Stimulated activated CD8-positive, alpha-beta memory T cell treated with anti-CD3 and anti-CD28 coated beads, Interleukin-15, amount 100 ng/mL, for 24 hours (primary cell): ENCODE results near the gene FBXL20.

Source experiments
- DNase-seq: peaks from one replicate; pipeline ENCODE4 v3.0.0-alpha.2; 2020; ENCODE audit warnings: low read depth

The FBXL20 gene

DNA sequence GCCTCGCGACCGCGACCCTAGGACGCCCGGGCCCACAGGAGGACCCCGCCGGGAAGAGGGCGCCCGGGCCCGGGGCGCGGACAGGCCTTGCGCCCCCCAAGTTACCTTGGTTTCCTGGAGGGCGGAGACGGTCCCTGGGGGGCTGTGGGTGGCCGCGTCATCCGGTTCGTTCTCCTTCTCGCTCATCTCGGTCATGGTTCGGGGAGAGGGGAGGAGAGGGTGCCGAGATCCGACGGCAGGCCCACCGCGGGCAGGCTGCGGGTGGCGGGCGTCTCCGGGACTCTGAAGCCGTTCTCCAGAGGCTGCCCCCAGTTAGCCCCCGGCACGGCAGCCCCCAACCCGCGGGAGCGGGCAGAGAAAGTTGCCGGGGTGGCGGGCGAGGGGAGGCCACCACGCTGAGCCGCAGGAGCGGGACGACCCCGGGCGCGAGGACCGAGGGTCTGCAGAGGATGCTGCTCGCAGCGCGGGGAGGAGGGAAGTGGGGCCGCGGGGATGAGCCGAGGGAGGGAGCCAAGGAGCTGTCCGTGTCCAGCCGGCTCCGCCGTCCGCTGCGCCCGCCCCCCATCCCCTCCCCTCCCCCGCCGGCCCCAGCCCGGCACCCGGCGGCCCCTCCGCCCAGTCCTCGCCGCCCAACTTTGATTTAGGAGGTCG lies 176.0 kb downstream of the FBXL20 start, which contains the start of gene STAC2:
Gene STAC2, minus strand, starts transcription at position 638 of the 651 bp plus-strand sequence. Its CDS starts 443 bp downstream, at position 195.
- DNase-seq, result no peak

DNA sequence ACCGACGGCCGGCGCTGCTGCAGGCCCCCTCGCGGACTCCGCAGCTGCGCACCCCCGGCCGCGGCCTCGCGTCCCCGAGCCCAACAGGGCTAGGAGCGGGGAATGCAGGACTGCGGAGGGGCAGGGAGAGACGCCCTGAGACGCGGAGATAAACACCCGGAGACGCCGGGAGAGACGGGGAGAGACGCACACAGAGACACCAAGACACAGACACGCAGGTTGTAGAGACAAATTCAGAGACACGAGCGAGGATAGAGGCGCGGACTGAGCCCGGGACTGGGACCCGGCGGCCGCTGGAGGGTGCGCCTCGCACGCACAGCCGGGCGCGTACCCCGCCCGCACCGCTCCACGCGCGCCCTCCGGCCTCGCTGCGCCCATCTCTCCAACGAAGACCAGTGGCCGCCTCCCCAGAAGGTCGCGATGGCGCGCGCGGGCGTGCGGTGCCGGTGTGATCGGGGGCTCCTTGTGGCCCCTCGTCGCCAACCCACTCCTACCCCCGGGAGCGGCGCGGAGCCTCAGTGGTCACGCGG lies 176.6 kb downstream of the FBXL20 start:
- DNase-seq, result no peak

DNA sequence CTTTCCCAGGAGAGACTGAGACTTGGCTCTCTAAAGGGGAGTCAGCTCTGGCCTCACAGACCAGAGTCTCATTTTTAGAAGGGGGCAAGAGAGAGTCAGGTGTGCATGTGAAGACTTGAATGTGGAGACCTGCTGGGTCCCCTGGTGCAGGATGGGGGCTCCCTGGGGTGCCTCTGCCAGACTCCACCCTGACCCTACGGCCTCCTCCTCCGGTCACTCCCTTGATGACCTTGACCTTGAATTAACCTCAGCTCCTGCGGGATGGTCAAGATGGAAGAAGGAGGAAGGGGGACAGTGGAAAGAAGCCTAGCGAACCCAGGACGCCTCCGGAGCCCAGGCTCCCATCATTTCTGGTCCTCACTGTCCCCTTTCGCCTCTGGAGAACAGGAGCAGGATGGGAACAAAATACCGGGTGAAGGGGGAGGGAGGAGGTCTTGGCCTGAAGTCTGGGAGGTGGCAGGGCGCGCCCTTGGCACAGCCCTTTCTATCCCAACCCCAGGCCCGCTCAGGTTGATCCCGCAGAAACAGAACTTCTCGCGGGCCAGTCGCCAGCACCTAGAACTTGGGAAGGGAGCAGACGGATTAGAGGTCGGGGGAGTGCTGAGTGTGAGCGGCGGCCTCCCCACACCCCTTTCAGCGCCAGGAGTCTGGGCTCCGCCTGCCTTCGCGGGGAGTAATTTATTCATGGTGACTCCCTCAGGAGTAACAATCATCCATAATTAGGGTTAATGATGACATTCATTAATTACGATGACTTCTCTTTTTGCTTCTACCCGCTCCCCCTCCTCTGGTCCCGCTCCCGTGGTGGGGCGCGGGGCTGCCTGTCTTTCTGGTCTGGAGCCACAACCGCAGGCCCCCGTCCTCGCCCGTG lies 177.3 kb downstream of the FBXL20 start:
- no peak for DNase-seq

DNA sequence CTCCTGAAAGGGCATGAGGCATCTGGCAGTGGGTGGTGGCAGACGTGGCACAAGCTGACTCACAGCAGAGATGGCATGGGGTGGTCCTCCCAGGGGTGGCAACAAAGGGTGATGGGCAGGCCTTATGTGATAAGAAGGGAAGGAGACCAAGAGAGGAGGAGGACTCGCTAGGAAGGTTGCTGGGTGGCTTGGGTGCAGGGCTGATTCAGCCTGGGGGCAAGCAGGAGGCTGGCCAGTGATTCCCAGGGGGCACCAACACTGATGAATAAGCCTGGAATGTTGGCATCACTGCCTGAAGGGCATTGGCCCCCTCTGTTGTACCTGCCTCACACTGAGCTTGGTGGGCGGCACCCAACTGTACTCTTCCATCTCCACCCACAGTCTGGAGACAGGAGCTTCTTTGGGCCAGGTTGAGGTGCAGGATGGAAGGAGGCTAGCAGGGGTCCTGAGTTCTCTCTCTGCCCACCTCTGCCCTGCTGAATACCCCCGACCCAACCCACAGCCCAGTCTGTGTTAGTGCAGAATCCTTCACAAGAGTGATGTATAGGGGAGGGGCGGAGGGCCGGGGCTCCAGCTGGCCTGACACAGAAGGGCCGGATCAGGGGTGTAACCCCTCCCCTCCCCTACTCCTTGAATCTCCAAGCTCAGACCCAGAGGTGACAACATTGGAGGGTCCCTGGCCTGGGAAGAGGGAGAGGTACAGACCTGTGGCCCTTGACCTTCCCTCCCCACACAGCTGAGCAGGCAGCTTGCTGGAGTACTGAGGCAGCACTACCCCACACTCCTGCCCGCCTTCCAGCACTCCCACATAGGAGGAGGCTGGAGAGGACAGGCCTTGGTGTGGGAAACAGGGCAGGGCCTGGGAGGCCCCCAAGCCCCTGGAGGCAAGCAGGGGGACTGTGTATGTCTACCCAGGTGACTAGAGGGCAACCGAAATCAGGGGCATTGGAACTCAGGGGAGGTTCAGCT lies 178.3 kb downstream of the FBXL20 start:
- DNase-seq, result no peak

DNA sequence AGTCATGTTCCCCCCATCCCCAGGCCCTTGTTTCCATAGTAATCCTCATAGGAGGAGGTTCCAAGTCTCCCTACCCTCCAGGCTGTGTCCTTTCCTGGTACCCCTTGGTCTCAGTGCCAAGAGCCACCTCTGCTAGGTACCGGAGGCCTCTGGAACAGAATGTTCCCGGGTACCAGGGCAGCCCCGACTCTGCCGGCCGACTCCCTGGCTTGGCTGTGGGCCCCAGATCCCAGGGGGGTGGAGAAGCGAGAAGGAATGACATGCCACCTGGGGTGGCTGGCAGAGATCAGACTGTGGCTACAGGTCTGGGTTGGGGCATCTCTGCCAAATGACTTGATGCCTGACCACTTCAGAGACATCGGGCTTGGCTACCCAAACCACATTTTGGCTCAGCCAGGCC lies 179.3 kb downstream of the FBXL20 start:
- no peak for DNase-seq

DNA sequence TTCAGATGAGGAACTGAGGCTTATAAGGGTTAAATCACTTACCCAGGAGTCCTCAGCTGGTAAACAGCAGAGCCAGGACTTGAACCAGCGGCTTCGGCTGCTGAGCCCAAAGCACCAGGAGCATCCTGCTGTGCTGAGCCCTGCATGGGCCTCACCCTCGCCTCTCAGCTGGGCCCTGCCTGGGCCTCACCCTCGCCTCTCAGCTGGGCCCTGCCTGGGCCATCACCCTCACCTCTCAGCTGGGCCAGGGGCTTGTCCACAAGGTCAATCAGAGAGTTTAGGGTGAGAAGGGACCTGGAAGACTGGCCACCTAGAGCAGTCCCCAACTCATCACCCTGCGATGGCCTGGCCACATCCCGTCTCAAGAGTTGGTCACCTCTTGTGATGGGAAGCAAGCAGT lies 179.9 kb downstream of the FBXL20 start:
- no peak for DNase-seq

DNA sequence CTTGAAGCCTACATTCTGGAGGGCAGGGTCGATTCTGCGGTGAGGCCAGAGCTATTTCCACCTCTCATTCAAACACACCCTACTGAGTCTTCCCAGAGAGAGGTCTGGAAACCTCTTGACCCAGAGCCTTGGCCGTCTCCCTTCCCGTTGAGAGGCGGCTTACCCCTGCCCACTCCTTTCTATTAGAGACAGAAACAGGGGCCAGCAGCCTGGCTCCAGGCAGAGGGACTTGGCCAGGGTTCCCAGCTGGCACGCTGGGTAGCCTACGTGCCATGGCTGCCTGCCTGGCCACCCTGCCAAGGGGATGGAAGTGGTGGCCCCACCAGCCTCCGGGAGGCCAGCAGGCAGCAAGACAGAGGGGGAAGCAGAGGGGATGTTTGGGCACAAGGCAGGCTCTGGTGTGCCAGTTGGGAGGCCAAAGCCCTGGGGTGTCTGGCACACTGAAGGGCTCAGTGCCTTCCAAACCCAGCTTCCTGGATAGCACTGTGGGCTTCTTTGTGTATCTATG lies 181.7 kb downstream of the FBXL20 start:
- no peak for DNase-seq

DNA sequence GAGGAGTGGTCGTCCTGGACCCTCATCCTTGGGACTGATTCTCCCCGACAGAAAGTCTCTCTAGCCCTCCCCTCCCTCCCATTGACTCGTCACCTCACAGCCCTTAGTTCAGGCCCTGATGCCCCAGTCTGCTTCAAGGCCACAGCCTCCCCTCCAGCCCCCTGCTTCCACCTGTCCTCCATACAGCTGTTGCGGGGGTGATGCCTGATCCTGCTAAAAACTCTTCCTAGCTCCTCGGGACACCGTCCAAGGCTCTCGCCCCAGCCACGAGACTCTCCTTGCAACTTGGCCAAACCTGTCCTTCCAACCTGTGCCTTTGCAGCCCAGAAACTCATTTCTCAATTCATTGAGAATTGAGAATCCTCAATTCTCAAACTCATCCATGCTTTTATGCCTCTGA lies 182.5 kb downstream of the FBXL20 start:
- DNase-seq, result no peak

DNA sequence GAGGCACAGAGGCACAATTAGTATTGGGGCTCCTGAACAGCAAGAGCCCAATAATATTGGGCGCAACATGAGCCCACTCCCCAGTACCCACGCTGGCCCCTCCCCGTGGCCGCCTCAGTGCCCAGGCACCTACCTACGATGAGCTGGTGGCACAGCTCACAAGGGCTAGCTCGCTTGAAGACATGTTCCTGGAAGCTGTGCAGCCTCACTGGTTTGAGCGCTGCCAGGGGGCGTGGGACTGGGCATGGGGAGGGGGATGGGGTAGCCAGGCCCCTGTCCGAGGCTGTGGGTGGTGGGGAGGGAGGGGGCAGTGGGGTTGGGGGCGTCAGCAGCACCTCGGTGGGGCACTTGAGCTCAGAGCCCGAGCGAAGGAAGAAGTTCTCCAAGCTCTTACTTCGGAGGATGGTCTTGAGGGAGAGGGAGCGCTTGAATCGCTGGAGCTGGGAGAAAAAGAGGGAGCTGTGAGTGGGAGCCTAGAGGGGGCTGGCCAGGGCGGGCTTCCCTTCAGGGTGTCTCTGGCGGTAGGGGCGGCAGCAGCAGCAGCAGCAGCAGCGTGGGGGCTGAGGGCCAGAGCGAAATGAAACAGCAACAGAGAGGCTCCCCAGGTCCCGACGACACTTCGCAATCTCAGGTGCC lies 183.6 kb downstream of the FBXL20 start:
- DNase-seq, result no peak

DNA sequence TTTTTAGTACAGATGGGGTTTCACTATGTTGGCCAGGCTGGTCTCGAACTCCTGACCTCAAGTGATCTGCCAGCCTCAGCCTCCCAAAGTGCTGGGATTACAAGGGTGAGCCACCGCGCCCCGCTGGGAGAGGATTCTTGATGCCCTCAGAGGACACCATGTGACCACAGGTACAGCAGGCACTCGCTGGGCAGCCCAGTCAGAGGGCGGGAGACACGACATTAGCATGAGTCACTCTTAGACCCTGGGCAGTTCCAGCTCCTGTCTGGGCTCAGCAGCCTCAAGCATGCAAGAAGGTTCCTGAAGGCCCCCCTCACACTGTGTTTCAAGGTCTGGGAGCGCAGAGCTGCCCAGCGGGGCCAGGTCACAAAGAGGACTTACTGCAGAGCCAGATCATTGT lies 187.6 kb downstream of the FBXL20 start:
- no peak for DNase-seq

DNA sequence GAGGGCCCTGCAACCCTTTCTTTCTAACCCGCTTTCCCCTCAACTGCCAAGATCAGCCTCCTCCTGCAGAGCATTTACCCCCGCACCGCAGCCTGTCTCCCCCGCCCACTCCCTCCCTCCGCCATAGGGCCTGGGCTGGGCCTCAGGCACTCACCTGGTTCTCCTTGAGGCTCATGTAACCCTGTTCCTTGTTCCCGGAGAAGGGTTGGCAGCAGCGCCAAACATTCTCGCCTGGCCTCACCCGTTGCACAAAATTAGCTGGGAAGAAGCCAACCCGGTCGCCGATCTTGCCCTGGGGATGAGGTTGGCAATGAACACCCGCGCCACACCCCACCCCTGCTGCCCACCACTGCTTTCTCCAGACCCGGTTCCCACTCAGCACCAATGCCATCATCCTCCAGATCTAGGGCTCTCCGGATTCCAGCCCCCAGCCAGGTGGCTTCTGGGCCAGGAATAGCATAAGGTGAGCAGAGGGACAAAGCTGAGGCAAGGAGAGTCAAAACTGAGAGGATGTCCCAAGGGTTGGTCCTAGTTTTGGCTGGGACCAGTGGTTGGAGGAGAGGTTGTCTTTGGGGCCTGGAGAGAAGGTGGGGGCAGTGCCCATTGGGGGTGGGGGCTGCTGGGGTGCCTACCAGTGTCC lies 188.5 kb downstream of the FBXL20 start:
- no peak for DNase-seq

DNA sequence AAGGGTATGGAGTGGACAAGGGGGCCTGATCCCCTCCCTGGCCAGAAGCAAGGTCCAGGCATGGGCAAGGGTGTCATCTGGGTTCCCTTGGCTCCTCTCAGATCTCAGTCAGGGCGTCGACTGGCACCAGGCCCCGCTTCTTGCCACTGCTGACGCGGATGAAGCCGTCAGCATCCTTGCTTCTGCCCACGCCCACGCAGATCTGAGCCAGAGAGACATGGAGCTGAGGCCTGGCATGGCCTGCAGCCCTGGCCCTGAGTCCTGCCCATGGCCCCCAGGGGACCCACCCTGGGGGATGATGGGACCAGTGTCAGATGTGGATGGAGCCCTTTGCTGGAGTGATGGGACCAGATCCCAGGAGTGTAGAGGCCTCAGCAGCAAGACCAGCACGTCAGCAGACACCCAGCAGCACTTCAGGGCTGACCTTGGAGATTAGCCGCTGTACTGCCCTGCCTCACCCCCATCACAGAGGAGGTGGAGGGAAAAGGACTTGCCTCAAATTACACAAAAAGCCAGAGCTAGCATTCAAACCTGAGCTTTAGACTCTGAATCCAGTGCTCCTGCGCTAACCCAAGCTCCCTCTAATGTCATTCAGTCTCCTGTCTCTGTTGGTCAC lies 189.1 kb downstream of the FBXL20 start:
- no peak for DNase-seq

DNA sequence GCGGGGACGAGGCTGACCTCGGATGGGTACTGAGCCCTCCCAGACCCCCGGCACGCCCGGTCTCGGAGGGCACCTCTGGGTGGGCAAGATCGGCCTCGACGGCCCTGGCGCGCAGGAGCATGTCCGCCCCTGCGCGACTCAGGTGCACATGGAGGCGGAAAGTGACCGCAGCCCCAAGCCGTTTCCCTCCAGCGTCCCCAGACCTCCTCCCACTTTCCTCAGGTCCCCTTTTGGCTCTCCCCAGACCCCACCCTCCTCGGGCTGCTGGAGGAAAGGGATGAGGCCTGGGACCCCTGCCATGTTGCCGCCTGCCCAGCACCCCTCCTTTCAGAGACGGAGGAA lies 191.4 kb downstream of the FBXL20 start:
- no peak for DNase-seq

DNA sequence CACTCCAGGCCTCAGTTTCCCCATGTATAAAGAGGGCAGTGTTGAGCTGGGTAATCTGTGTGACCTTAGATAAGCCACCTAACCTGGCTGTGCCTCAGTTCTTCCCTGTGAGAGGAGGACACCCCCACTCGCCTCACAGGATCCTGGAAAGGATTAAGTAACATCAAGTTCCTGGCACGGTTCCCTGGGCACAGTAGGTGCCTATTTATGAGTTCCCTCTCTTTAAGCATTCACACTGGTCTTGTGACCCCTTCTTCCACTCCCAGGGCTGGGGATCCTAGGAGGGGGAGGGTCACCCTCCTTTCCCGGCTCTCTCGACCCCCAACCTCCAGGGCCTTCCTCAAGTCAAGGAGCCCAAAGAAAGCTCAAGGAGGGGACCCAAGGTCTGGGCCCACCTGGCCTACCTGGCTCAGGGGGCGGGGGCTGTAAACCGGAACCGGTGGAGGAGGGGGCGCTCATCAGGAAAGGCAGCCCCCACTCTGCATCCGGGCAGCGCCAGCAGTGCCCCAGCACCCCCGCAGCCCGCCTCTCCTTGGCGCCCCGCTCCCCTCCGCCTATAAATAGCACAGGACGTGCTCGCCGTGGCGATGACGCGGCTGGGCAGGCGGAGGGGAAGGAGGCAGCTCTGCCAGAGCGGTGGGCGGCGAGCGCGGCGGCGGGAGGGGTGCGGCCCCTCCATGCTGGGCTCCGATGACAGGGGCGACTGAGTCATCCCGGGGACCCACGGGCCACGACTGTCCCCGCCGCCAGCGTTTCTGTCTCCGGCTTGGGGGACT lies 191.9 kb downstream of the FBXL20 start:
- DNase-seq, result peak; percentile 38

DNA sequence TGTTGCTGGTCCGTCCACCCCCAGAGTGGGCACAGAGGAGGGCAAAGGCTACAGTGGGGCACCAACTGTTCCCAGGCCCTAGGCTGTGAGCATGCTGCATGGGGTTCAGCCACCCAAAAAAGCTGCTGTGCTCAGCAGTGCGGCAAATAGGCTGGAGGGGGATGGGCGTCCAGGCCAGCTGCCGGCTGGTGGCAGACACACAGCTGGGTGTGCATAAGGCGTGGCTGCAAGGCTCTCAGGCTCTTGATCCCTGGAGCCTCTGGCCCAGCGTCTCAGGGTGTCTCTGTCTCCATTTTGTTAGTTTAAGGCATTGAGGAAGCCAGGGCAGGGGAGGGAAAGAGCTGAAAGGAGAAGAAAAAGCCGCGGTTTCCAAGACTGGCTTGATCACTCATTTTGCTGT lies 192.5 kb downstream of the FBXL20 start:
- DNase-seq, result no peak

DNA sequence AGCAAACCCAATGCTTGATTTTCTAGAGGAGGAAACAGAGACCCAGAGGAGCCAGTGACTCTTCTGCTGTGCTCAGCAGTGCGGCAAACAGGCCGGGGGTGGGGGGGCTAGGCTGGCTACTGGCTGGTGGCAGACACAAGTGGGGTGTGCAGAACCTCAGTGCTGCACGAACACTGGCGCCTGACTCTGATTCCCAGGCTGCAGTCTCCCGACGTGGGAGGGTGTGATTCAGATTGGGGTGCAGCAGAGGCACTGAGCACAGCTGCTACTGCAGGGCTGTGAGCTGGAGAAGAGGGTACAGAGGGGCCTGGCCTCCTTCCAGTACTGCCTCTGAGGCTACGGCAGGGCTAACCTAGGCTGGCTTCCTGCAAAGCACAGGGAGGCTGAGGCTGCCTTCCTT lies 193.3 kb downstream of the FBXL20 start:
- DNase-seq, result no peak

DNA sequence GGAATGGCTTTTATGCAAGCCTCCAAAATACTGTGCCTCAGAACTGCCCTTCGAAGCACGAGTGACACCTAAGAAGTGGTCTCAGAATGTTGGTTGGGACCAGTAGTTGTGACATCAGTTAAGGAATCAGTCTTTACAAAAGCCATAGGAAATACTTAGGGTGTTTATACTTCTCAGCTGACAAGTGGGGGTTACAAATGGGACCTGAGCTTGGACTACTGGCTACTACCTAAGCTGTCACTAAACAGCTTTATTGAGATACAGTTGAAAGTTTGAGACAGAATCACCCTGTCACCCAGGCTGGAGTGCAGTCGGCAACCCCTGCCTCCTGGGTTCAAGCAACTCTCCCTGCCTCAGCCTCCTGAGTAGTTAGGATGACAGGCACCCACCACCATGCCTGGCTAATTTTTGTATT lies 196.3 kb downstream of the FBXL20 start:
- DNase-seq, result no peak

DNA sequence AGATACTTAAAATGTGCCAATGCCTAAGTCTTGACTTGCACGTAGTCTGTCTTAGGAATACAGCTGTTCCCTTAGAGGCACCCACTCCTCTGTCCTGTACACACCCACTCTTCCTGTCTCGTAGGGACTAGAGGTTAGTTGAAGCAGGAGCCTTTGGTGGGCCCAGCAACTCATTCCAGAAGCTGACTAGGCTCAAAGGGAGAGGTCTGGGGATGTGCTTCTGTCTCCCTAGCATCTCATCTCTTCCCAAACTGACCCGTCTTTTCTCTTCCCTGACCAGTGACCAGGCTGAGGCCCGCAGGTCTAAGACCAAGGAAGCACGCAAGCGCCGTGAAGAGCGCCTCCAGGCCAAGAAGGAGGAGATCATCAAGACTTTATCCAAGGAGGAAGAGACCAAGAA lies 197.2 kb downstream of the FBXL20 start:
- no peak for DNase-seq
